Measurements from ENCODE around the gene LCN6. TPM values are rescaled to one million over a fixed set of nuclear protein-coding genes. Genes with fewer than 3 reads are reported as not detected.

The LCN6 gene
- total RNA-seq, 6 donors from 2014 or later: 2.7 to 35.1 (median 5.5) TPM; not detected in 2

GRCh38 chr9:136719195-136719880 is 29.0 kb downstream of the LCN6 start:
- WGBS, 2 donors: 52 to 97% methylated on average over 5 to 24 of the region's 24 CpGs
- Histone ChIP-seq H3K36me3 (peaks cover 11 to 30% (median 29%) of the 10 kb centered on the region in 4 donors), H3K9me3 (no peaks in the 10 kb centered on the region), H3K27me3 (no peaks in the 10 kb centered on the region), H3K4me3 (peak overlapping the region in 1 of 4 donors; percentile 2), H3K27ac (peak overlapping the region; percentile 60 to 83 (median 78)), H3K4me1 (peaks cover 43 to 71% (median 57%) of the 10 kb centered on the region in 4 donors)
- TF ChIP-seq POLR2A (IDR thresholded peaks at IDR 0.05): no peak
- TF ChIP-seq CTCF (IDR thresholded peaks at IDR 0.05): peak in 4 of 6 experiments; percentile 23 to 46 (median 31)
- peak in 1 of 2 donors; percentile 36 for TF ChIP-seq POLR2AphosphoS5 (IDR thresholded peaks at IDR 0.05)
- TF ChIP-seq EP300 (IDR thresholded peaks at IDR 0.05): no peak
- ATAC-seq (ENCODE audit: low FRiP score in 2 of 2) (peak; percentile 1 to 2), DNase-seq (peak; percentile 62 to 81)

- H3K27ac ChIP-seq: peak overlapping the region; percentile 60 to 83 (median 78)
- peaks cover 48 to 73% (median 55%) of the 10 kb centered on the region in 4 donors for H3K4me1 ChIP-seq
- no peak for ATAC-seq (ENCODE audit: low FRiP score in 2 of 2)
- no peaks in the 10 kb centered on the region for H3K27me3 ChIP-seq
- no peak for DNase-seq
- WGBS, 2 donors: 60 to 64% methylated on average over 14 to 20 of the region's 20 CpGs
- H3K9me3 ChIP-seq: no peaks in the 10 kb centered on the region
- peaks cover 3 to 23% (median 22%) of the 10 kb centered on the region in 4 donors for H3K36me3 ChIP-seq
- TF ChIP-seq EP300 (IDR thresholded peaks at IDR 0.05) (no peak), POLR2A (IDR thresholded peaks at IDR 0.05) (no peak), CTCF (IDR thresholded peaks at IDR 0.05) (no peak), POLR2AphosphoS5 (IDR thresholded peaks at IDR 0.05) (no peak)
- no peak overlapping the region for H3K4me3 ChIP-seq
Observed at GRCh38 chr9:136718345-136719194, 29.8 kb downstream of the LCN6 start.

- H3K36me3 ChIP-seq: peaks cover 0 to 11% (median 10%) of the 10 kb centered on the region in 4 donors
- 71 to 79% methylated on average over 5 to 9 of the region's 16 CpGs for WGBS, 2 donors
- peaks cover 0 to 5% (median 2%) of the 10 kb centered on the region in 4 donors for H3K27me3 ChIP-seq
- H3K9me3 ChIP-seq: no peaks in the 10 kb centered on the region
- TF ChIP-seq POLR2AphosphoS5 (IDR thresholded peaks at IDR 0.05) (no peak), POLR2A (IDR thresholded peaks at IDR 0.05) (no peak), EP300 (IDR thresholded peaks at IDR 0.05) (no peak), CTCF (IDR thresholded peaks at IDR 0.05) (no peak)
- H3K27ac ChIP-seq: peak overlapping the region in 2 of 4 donors; percentile 76 to 89
- ATAC-seq (ENCODE audit: low FRiP score in 2 of 2): no peak
- no peak overlapping the region for H3K4me3 ChIP-seq
- DNase-seq: peak in 1 of 2 donors; percentile 79
- H3K4me1 ChIP-seq: peaks cover 56 to 74% (median 64%) of the 10 kb centered on the region in 4 donors
Observed at GRCh38 chr9:136717399-136717798, 30.9 kb downstream of the LCN6 start.

- WGBS, 2 donors: 34% methylated on average over 8 of the region's 8 CpGs; no CpG with 5 or more reads in 1 of the 2 donors
- Histone ChIP-seq H3K4me1 (peaks cover 45 to 60% (median 52%) of the 10 kb centered on the region in 4 donors), H3K27ac (peak overlapping the region; percentile 80 to 89 (median 88)), H3K9me3 (no peaks in the 10 kb centered on the region), H3K4me3 (no peak overlapping the region), H3K27me3 (peaks cover 0 to 12% (median 2%) of the 10 kb centered on the region in 4 donors), H3K36me3 (no peaks in the 10 kb centered on the region)
- TF ChIP-seq POLR2AphosphoS5 (IDR thresholded peaks at IDR 0.05): no peak
- no peak for DNase-seq
- ATAC-seq (ENCODE audit: low FRiP score in 2 of 2): no peak
Observed at GRCh38 chr9:136714893-136715274, 33.4 kb downstream of the LCN6 start.

All from upper lobe of left lung (tissue), 6 donors.